ENCODE data around the gene LLGL2.

- TF ChIP-seq CTCF (IDR thresholded peaks at IDR 0.05; ENCODE audit: insufficient read depth, low read length), result no peak
- no peak for TF ChIP-seq POLR2AphosphoS5 (IDR thresholded peaks at IDR 0.05; ENCODE audit: low read depth)
- TF ChIP-seq GABPA (IDR thresholded peaks at IDR 0.05; ENCODE audit: low read depth), result no peak
- TF ChIP-seq SPI1 (IDR thresholded peaks at IDR 0.05; ENCODE audit: borderline replicate concordance, low read depth), result no peak
- no peak for TF ChIP-seq REST (IDR thresholded peaks at IDR 0.05; ENCODE audit: insufficient replicate concordance, low read depth)
These were observed 87.6 kb downstream of the LLGL2 start for GRCh38 chr17:75612906-75613626.
